GM21723 (cell line): ENCODE data around the gene ACTL6B.

ENCODE experiments used
- ATAC-seq: cut with Tn5 transposase; IDR thresholded peaks from one replicate; pipeline ENCODE4 v1.9.1; 2021; ENCODE audit warnings: mild to moderate bottlenecking, moderate library complexity; ENCODE audit not compliant: unreplicated experiment

The ACTL6B gene

DNA sequence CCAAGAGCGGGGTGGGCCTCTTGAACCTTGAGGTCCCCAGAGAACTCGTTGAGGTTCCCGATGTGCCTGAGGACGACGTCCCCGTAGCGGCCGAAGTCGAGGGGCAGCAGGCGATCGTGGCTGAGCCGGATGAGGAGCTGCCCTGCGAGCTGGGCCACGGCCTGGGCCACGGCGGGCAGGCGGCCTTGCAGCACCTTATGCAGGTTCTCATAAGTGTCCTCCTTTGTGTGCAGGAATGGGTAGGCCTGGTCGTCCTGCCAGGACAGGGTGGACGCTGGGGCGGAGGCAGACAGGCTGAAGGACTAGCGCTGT lies 29.1 kb downstream of the ACTL6B start:
- ATAC-seq, result no peak

DNA sequence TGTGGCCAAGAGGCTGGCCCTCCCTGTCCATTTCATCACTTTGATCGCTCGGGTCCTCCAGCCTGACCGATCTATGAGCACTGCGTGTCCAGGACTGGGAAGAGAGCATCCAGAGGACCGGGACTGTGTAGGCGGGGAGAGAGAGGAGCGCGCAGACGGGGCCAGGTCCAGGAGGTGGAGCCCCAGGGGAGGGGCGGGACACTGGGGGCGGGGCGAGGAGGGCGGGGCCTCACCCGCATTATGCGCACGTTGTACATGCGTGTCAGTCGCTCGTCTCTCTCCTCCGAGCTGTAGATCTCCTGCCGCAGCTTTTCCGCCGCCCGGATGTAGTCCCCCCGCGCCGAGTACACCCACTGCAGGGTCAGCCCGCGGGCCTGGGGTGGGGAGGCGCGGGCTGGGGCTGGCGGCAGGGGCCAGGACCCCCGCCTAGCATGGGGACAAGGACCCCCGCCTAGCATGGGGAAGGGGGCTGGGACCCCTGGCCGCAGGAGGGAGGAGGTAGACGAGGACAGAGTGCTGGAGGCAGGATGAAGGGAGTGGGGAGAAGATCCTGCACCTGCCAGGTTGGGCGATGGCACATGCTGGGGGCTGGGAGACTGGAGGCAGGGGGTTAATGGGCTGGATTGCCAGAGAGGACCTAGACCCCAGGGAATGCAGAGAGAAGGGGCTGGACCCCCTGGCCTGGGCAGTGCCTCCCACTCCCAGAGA lies 29.6 kb downstream of the ACTL6B start:
- ATAC-seq, result peak; percentile 75

- ATAC-seq, result no peak
Observed at GRCh38 chr7:100626055-100626454, 30.2 kb downstream of the ACTL6B start.

DNA sequence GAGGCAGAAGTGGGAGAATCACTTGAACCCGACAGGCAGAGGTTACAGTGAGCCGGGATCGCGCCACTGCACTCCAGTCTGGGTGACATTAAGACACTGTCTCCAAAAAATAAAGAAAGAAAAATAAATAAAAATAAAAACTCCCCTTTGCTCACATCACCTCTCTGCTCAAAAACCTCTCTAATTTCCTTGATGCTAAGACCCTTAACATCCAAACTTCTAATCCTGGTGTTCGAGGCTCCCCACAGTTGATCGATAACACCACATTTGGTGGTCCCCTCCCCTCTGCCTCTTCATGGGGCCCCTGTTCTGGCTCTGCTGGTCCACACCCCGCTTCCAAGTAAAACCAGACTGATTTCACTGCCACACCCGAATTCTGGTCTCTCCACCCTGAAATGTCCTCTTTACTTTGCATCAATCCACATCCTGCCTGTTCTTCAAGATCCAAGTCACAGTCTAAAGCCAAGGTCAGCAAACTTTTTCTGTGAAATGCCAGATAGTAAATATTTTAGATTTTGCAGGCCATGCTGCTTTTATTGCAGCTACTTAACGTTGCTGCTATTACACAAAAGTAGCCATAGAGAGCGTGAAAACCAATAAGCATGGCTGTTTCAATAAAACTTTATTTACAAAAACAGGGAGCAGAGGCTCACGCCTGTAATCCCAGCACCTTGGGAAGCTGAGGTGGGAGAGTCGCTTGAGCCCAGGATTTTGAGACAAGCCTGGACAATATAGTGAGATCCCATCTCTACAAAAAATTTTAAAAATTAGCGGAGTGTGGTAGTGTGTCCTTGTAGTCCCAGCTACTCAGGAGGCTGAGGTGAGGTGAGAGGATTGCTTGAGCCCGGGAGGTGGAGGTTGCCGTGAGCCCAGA lies 32.1 kb downstream of the ACTL6B start:
- no peak for ATAC-seq

DNA sequence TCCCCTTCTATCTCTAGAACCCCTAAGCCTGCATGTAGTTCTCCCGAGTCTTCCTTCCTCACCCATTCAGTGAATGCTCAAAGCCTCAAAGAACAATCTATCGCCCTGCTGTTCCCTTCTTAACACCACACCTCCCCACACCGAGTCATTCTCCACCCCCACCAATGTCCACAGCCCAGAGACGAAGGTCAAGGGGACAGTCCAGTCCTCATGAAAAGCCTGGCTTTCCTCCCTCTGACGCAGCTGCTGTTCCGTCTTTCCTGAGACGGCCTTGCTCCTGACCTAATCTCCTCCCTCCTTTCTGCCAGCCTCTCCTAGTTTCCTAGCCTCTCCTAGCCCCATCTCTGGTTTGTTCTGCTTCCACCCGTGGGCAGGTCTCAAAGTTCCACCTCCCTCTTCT lies 34.7 kb downstream of the ACTL6B start:
- ATAC-seq, result no peak

DNA sequence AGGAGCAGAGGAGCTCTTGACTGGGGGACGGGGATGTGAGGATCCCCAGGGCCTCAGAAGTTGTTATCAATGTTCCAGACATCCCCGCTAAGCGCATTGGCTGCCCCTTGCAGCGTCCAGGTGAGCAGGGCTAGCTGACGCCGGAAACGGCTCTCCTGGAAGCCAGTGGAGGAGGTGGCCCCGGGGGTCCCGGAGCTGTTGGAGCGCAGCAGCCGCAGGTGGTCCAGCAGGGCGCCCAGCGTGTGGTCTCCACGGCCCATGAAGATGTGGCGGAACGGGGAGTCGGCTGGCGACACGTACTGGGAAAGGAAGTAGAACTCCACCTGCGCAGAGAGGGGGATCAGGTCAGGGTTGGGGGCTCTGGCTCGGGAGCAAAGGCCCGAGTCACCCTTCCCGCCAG lies 35.4 kb downstream of the ACTL6B start:
- ATAC-seq, result no peak

- ATAC-seq, result no peak
Observed at GRCh38 chr7:100620239-100620638, 36.0 kb downstream of the ACTL6B start.

- ATAC-seq, result no peak
Observed at GRCh38 chr7:100614308-100614861, 41.9 kb downstream of the ACTL6B start.

DNA sequence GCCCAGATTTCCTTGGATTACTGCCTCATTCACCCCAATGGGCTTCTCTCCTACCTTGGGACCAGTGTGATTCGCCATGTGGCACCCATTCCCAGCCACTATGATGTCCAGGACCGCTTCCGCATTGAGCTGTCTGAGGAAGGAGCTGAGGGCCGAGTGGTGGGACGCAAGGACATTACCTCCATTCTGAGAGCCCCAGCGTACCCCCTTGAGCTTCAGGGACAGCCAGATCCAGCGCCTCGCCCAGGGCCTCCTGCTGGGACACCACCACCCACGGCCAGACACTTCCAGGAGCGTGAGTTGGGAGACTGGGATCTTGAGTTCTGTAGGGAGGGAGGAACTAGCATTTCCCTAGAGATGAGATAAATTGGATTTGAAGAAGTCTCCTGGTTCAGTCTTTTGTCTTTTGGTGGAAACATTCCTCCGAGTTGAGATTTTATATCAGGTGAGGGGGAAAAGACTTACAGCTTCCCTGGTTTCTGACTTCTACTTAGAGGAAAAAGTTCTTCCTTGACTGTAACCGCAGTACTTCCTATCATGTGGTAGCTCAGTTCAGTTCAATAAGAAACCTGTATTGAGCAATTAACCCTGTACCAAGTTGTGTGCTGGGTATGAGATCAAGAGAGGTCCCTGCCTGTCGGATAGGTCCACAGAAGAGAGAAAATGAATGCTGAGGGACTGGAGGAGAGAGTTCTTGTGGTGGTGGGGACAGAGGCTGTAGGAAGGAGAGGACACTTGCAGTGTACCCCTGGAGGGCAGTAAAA lies 42.7 kb downstream of the ACTL6B start:
- no peak for ATAC-seq

GRCh38 chr7:100612730-100613390 lies 43.4 kb downstream of the ACTL6B start:
- peak; percentile 19 for ATAC-seq

GRCh38 chr7:100611983-100612729 lies 44.1 kb downstream of the ACTL6B start, which contains the start of gene MOSPD3:
MOSPD3 (plus strand) TSS chr7:100612540; CDS start chr7:100612792, 252 bp downstream.
- ATAC-seq, result peak; percentile 90

GRCh38 chr7:100609958-100610357 lies 46.3 kb downstream of the ACTL6B start:
- ATAC-seq, result no peak

DNA sequence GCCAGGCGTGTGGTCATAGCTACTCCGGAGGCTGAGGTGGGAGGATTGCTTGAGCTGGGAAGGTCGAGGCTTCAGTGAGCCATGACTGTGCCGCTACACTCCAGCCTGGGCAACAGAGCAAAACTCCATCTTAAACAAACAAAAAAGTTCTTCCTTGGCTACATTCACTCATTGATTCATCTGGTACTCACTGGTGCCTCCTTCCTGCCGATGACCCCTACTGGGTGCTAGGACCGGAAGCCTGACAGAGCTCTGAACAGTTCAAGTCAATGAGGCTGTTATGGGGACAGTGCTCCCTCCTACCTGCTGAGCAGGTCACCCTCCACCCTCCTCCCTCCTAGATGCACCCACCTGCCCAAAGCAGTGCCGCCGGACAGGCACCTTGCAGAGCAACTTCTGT lies 49.1 kb downstream of the ACTL6B start:
- no peak for ATAC-seq

GRCh38 chr7:100606313-100606712 lies 49.9 kb downstream of the ACTL6B start:
- no peak for ATAC-seq

DNA sequence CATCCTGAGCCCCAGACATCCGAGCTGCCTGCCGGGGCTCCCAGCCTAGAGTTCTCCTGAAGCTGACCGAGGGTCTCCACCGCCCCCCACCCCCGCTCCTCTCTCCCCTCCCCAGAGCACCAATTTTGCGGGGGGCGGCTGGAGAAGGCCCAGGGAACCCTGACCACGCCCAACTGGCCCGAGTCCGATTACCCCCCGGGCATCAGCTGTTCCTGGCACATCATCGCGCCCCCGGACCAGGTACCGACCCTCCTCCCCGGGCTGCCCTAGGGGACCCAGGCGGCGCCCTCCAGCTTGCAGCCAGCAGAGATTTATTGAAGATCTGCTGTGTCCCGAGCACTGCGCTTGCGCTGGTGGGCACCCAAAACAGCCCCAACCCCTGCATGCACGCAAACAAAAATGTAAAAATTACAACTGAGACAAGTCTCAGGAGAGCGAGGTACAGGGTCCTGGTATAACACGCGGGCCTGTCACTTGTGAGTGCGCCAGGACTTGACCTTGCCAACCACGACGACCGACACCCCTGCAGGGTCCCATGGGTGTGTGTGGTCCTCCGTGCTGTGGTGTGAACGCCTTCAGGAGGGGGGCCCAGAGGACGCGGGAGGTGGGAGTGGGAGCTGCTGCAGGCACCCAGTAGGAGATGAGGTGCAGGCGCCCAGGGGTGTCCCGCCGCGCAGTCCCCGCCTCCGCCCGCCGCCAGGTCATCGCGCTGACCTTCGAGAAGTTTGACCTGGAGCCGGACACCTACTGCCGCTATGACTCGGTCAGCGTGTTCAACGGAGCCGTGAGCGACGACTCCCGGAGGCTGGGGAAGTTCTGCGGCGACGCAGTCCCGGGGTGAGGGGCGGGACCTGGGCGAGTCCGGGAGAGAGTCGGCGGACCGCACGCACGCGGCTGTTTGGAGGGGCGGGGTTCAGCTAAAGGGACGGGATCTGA lies 51.0 kb downstream of the ACTL6B start:
- ATAC-seq, result no peak

DNA sequence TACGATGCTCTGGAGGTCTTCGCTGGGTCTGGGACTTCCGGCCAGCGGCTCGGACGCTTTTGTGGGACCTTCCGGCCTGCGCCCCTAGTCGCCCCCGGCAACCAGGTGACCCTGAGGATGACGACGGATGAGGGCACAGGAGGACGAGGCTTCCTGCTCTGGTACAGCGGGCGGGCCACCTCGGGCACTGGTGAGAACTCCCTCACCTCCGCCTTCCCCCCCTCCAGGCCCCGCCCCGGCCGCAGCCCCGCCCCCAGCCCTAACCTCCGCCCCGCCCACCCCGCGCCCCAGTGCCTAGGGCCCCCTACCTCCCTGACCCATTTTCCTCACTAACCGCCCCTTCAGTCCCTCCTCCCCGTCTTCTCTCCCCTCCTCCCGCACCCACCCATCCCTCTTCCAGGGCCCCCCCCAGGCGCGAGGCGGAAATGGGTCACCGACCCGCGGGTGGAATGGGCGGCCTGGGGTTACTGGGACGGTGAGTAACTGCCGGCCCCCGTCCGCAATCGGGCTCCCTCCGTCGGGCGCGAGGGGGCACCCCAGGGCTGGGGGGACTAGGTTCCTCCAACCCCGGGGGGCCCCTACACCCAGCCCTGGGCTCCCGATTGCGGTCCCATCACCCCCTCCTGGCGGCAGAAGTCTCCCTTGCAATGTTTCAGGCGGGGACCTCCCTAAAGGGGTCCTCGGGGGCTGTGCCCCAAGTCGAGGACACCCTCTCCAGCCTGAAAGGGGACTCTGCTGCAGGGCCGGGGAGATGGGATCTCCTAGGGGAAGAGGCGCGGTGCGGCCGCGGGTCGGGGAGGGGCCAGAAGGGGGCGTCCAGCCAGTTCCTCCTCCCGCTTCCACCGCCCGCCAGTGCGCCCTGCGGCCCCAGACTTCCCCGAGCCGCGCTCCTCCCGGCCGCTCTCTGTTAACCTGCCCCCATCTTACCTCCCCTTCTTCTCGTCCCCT lies 51.9 kb downstream of the ACTL6B start:
- peak; percentile 56 for ATAC-seq

GRCh38 chr7:100603726-100604027 lies 52.6 kb downstream of the ACTL6B start:
- peak; percentile 8 for ATAC-seq
